Fibroblast of skin of abdomen (primary cell): Measurements from ENCODE around the gene TBATA.

Source experiments
- DNase-seq: peaks from one replicate; pipeline ENCODE4 v3.0.0-alpha.2; 2013

TBATA gene

DNA sequence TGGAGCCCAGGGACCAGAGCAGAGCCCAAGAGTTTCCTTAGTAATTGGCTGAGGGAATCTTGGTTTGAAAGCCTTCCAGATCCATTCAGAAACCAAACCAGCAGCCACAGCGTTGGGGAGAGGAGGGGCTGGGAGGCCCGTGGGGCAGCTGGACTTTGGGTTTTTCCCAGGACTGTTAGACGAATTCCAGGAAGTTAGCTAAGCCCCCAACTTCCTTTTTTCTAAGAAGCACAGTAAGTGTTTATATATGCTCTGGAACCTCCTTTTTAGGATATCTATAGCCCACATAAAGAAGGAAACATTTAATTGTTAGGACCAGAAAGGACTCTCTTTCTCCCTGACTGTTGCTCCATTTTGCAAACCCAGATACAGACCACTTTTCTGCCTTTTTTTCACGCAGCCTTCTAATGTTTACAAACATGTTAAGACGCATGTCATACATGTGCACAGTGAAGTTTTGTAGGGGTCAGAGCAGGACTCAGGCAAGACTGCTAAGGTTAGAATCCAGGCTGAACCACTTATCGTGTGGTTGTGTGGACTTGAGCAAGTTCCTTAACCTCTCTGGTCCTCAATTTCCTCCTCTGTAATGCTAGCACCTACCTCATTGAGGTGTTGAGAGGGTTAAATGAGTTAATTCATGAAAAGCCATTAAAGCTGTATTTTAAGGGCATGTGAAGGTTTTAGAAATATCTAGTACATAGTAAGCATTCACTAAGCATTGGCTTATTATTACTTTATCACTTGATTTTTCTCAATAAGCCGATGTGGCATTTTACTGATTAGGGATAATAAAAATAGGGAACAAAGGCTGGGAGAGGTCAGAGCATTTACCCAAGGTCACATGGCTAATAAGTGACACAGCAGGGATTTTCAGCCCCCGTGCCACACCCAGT lies 42.4 kb downstream of the TBATA start:
- peak; percentile 86 for DNase-seq

DNA sequence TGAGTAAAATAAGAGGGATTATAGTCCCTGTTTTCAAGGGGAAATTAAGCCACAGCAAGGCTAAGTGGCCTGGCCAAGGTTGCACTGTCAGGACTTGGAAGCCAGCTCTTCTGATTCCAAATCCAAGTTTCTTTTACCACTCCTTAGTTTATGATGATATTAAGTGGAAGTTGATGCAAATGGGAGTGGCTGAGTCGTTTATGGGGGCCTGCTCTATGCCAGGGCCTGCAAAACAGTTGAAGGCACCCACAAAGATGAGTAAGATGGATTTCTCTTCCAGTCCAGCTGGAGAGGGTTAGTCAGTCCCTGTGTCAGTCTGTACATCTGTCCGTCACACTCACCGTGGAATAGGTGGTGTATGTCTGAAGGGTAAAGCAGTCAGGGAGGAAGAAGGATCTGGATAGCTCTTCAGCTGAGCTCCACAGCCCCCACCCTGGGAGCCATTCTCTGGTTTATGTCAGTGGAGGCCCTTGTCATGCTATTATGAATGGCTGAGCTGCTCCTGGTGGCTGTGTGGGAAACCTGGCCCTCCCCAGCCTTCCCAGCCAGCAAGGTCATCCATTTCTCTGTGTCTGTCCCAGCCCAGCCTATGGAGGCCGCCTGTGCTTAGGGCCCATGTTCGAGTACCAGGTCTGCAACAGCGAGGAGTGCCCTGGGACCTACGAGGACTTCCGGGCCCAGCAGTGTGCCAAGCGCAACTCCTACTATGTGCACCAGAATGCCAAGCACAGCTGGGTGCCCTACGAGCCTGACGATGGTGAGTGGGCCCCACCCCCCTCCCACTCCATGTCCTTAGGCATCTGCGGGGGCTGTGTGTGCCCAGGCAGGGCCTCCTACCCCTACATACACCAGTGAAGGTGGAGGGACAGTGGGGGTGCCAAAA lies 44.5 kb downstream of the TBATA start:
- DNase-seq, result no peak

DNA sequence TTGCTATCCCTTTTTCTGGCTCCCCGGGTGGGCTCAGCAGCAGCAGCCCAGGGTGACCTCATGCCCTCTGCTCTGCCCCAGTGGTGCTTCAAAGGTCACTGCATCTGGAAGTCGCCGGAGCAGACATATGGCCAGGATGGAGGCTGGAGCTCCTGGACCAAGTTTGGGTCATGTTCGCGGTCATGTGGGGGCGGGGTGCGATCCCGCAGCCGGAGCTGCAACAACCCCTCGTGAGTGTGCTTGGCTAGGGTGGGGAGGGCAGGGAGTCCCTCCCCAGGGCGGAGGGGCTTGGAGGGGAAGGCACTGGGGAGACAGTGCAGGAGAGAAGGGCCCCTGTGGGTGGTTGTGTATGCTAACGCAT lies 46.4 kb downstream of the TBATA start:
- no peak for DNase-seq

DNA sequence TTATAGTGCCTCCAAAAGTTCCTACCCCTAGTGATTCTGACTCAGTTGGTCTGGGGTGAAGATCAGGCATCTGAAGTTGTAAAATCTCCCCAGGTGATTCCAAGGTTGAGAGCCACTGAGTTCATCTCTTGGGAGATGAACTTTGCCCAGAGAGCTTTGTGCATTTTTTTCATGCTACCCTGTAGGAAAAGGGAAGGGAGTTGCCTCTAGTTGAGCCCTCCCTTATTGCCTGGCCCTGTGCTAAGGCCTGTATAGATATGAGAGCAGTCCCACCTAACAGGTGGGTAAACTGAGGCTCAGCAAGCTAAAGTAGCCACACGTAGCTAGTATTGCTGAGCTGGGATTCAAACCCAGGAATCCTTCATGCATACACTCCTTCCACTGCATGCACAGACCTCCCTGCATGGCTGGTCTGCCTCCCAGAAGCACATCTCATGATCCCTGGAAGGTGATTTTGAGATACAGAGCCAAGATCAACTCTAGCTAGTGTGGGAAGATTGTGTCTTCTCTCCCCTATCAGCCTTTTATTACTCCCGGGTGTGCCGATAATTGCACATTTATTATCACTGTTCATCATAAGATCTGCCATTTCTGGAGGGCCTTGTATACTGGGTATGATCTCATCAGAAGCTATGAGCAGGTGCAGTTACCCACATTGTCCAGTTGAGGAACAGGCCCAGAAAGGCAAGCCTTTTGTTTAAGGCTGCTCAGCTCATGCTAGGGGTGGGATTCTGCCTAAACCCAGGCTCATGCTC lies 47.0 kb downstream of the TBATA start:
- no peak for DNase-seq

DNA sequence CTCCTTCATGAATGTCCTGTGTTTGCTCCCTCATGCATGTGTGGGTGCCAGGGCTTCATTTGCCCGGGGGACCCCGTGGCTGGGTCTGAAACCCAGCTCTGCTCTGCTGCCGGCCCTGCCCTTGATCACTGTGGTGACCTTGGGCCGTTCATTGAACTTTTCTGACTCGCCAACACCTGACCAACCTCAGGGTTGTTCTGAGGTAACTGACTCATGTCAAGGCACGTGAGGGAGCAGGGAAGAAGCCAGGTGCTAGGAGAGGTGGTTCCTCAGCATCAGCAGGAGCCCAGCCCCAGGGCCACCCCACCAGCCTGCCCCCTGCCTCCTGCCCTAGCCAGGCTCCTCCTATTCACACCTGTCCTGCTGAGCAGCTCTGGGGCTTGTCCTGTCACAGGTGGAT lies 47.9 kb downstream of the TBATA start:
- no peak for DNase-seq

DNA sequence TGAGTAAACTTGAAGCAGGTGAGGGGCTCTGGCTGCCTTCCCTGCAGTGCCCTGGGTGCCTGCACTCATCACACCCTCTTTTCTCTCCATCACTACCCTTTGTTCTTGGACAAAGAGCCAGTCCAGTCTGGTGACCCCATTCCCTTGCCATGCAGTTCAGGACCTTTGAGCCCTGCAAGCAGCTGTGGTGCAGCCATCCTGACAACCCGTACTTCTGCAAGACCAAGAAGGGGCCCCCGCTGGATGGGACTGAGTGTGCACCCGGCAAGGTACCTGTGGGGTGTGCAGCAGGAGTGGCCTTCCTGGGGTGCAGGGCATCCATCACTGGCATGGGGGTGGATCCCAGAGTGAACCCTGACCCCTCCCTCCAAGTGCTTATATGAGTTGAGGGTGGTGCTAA lies 48.7 kb downstream of the TBATA start:
- no peak for DNase-seq

DNA sequence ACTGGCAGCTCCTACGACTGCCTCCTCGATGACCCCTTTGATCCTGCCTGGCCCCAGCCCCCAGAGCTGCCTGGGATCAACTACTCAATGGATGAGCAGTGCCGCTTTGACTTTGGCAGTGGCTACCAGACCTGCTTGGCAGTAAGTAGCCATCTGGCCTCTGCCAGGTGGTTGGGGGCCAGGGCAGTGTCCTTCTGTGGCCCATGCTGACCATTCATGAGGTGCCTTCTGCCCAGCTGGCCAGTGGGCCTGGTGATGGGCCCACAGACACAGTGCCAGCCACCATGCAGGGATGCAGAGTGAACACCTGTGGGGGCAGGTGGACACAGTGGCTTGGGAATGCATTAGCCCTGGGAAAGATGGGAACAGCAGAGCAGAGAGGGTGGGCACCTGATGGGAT lies 50.0 kb downstream of the TBATA start:
- DNase-seq, result no peak

DNA sequence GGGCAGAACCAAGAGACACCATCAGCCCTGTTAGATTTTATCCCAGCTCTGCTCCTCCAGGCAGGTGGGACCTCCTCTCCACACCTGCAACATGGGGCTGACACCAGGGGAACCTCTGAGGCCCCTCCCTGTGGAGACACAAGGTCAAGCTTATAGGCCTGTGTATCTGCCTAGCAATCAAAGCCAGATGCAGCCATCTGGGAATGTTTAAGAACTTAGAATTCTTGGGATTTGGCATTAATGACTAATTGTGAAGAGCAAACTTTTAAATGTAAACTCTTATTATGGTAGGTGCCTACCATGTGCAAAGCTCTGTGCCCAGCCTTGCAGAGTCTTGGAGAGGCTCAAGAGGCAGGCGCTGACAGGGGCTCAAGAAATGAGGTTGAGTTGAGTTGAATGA lies 52.1 kb downstream of the TBATA start:
- DNase-seq, result peak; percentile 43

DNA sequence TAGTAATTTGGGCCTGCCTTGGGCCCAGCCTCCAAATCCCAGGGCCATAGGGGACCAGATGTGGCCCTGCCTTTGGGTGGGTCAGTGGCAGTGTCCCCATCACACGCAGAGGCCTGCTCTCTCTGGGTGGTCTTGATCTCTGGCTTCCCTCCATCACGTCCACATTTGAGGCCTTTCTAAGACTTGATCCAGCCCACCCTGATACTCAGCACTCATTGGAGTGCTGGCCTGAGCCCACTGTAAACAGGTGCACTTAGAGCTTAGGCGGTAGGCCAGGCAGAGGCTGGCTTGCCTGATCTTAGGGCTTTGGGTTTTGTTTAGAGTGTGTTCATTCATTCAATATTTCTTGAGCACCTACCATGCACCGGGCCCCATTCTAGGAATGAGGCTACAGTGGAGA lies 52.6 kb downstream of the TBATA start:
- DNase-seq, result no peak

DNA sequence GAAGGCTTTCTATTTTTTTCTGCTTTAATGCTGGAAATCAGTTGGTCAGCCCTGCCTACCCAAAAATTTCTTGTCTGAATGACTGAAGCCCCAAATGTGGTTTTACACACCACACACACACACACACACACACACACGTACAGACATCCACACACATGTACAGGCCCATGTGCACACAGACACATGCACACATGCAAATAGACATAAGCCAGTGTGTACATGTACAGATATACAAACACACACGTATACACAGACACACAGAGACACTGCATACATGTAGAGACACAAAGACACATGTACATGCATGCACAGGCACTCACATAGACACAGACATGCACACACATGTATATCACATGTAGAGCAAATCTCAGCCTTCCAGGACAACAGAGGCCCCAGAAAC lies 54.2 kb downstream of the TBATA start:
- DNase-seq, result no peak

DNA sequence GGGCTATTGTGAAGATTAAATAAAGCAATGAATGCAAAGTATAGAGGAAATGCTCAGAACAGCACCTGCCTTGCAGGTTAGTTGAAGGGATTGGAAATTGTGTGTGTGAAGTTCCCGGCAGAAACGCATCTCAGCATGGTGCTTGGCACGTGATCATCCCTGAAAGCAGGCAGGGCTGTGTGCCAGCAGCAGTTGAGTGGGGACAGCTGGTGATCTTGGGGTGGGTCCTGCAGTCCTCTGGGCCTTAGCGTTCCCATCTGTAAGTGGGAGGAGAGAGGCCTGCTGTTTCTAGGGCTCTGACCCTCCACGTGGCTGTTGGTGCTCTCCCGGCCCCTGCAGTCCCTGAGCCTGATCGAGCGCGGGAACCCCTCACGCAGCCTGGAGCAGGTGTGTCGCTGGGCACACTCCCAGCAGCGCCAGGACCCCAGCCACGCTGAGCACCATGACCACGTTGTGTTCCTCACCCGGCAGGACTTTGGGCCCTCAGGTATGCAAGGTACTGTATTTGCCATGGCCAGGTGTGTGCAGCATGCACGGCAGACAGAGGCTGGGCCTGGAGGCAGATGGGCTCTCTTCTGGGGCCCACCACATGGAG lies 55.3 kb downstream of the TBATA start:
- no peak for DNase-seq

DNA sequence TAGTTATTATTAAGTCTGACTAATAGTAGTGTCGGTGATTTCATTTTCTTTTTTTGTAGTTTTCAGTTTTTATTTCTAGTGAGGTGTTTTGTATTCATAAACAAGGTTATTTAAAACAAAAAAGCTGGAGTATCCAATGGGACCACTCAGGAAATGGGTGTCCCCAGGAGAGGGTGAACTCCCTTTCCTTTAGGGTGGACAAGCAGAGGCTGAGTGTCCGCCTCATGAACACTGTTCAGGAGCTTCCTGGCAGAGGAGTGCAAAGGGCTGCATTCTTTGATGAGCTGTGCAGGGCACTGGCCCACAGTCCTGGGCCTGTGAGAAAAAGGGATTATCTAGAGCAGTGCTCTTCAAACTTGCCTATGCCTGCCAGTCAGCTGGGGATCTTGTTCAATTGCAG lies 56.8 kb downstream of the TBATA start:
- DNase-seq, result no peak

DNA sequence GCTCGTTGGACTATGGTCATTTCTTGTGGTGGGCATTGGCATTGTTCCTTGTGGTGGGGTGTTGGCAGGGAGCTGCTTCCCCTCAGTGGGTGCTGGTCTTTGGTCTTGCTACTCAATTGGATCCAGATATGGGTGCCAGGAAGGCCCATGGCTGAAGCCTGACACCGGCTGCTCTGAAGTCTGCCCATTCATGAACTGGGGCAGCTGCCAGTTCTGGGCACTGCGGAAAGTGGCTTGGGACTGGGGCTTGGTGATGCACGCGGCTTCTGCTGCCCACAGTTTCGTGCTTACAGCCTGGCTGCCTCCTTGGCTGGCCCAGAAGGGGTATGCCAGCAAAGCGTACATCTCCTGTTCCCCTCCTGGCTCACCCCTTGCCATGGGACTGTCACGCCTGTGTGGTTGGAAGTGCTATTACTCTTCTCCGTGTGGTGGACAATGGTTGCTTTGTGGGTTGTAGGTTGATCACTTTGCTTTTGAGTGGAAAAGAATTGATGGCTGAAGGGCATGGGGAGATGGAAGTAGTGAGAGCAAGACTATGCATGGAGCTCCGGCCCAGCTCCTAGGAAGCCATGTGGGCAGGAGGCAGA lies 58.2 kb downstream of the TBATA start:
- no peak for DNase-seq

DNA sequence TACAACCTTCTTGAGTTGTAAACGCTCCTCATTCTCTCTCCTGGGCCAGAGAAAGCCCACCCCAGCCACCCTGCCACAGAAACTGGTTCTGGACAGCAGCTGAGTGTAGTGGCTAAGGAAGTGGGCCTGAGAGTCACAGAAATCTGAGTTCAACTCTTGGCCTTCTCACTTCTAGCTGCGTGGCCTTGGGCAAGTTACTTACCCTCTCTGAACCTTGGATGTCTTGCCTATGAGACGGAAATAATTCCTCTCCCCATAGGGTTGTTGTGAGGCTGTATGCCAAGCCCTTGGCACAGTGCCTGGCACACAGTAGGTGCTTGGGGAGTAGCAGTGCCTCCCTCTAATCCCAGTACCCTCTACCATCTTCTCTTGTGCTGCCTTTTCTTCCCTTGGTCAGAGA lies 61.4 kb downstream of the TBATA start:
- DNase-seq, result no peak

DNA sequence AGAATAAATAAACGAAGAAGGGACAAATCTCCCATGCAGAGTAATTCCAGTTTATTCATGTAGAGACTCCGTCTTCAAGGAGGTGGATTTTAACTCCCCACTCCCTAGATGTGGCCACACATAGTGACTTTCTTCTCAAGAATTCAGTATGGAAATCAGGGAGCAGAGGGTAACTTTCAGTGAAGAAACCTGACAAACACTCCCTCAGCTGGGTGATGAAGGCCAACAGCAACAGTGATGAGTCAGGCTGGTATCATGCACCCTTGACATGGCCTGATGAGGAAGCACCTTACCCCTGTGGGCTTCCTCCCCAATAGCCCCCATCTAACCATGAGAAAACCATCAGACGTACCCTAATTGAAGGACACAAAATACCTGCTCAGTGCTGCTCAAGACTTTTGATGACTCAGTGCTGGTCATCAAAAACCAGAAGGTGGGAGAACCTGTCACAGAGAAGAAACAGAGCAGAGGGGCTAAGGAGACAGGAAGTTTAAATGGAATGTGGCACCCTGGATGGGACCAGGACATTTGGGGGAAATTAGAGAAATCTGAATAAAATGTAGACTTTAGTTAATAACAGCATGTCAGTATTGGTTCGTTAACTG lies 62.3 kb downstream of the TBATA start:
- peak; percentile 69 for DNase-seq
